K562 (cell line): Measurements from ENCODE around the gene ATL3. TPM values are rescaled to one million over a fixed set of nuclear protein-coding genes. Genes with fewer than 3 reads are reported as not detected.

Experiments used
- ARID2 ChIP-seq: fragments of 450-650 bp; IDR thresholded peaks from 2 replicates; pipeline ENCODE4 v1.6.1; 2017; ENCODE audit warnings: antibody characterized with exemption, mild to moderate bottlenecking
- ASH1L ChIP-seq: fragments of 450-650 bp; IDR thresholded peaks from 2 replicates; pipeline ENCODE4 v1.6.1; 2018; ENCODE audit warnings: borderline replicate concordance, mild to moderate bottlenecking, low read depth; ENCODE audit not compliant: partially characterized antibody
- CHD2 ChIP-seq: IDR thresholded peaks from 2 replicates; pipeline ENCODE4 v1.6.1; 2011; ENCODE audit warnings: low read depth, low read length
- CREB3L1 ChIP-seq: fragments of 450-650 bp; IDR thresholded peaks from 2 replicates; pipeline ENCODE4 v1.6.1; 2014; ENCODE audit warnings: low read depth, mild to moderate bottlenecking, moderate library complexity, borderline replicate concordance
- CTCF ChIP-seq, 3 experiments: IDR thresholded peaks in 2 of 3; conservative IDR thresholded peaks in 1 of 3; 2 replicates each; pipeline ENCODE4 v1.5.1; 2011 to 2012; ENCODE audit warnings: low read length in 3 of 3, mild to moderate bottlenecking in 3 of 3, control low read depth in 2 of 3, improper control_type of control experiment in 1 of 3, inconsistent platforms in 1 of 3, low read depth in 1 of 3, mixed read lengths in 1 of 3, moderate library complexity in 1 of 3; ENCODE audit not compliant: insufficient read depth in 2 of 3
- IRF9 ChIP-seq: fragments of 450-650 bp; IDR thresholded peaks from 2 replicates; pipeline ENCODE4 v1.6.1; 2016; ENCODE audit warnings: missing biosample characterization, missing genetic modification characterization
- KLF10 ChIP-seq: fragments of 250-450 bp; sonication (Bioruptor Pico); IDR thresholded peaks from 2 replicates; pipeline ENCODE4 v1.6.1; 2021; ENCODE audit warnings: matching md5 sums
- NCOA6 ChIP-seq: fragments of 450-650 bp; IDR thresholded peaks from 2 replicates; pipeline ENCODE4 v1.6.1; 2017; ENCODE audit warnings: mild to moderate bottlenecking
- RAD21 ChIP-seq, 2 experiments: fragments of 250-450 bp in 1 of 2; fragments of 450-650 bp in 1 of 2; sonication (Bioruptor Pico) in 1 of 2; formaldehyde crosslinking in 1 of 2; IDR thresholded peaks in 1 of 2; conservative IDR thresholded peaks in 1 of 2; 2 replicates each; pipeline versions ENCODE4 v1.4.0 to v1.8.0; 2020 to 2022; ENCODE audit warnings: mild to moderate bottlenecking in 2 of 2, moderate library complexity in 1 of 2
- TAF1 ChIP-seq: IDR thresholded peaks from 2 replicates; pipeline ENCODE4 v1.6.1; 2011; ENCODE audit warnings: mild to moderate bottlenecking, low read length, moderate library complexity; ENCODE audit not compliant: insufficient read depth, control insufficient read depth, severe bottlenecking; ENCODE audit errors: extremely low read depth
- TCF15 ChIP-seq: fragments of 250-450 bp; sonication (Bioruptor Pico); IDR thresholded peaks from 2 replicates; pipeline ENCODE4 v1.8.0; 2022; ENCODE audit warnings: moderate library complexity, mild to moderate bottlenecking, inconsistent platforms
- THAP7 ChIP-seq: fragments of 250-450 bp; sonication (Bioruptor Pico); IDR thresholded peaks from 2 replicates; pipeline ENCODE4 v1.5.0; 2021
- ZNF511 ChIP-seq: sonication (generic); formaldehyde crosslinking; IDR thresholded peaks from 2 replicates; pipeline ENCODE4 v1.8.0; 2022; ENCODE audit warnings: mild to moderate bottlenecking, missing genetic modification reagents
- polyA plus RNA-seq, 8 experiments: library from polyadenylated mRNA; depleted of rRNA in 4 of 8; stranded (reverse) in 5 of 8; unstranded in 3 of 8; fragments of >200 nt; fragmentation: Nextera tagmentation in 2 of 8; fragmentation: Illumina TruSeq in 1 of 8; extraction: Ambion mirVana in 2 of 8; extraction: Trizol in 1 of 8; gene quantifications; 2 replicates each; pipeline versions ENCODE4 v1.2.1 to v1.2.3, GENCODE V29; 2011 to 2014; ENCODE audit warnings: inconsistent platforms in 1 of 8, missing spikeins in 1 of 8
- total RNA-seq, 7 experiments: library from RNA; depleted of rRNA in 6 of 7; stranded (reverse); fragments of >200 nt in 6 of 7; fragmentation: Illumina TruSeq in 2 of 7; extraction: Trizol in 2 of 7; gene quantifications; 2 replicates each; pipeline versions ENCODE4 v1.2.1 to v1.2.3, GENCODE V29; 2011 to 2021; ENCODE audit warnings: low replicate concordance in 1 of 7

The ATL3 gene
- total and polyA plus RNA-seq, 9 of the 15 experiments (the other 6 are each of a cell fraction or from before 2014, with no cell fraction given): 18.2 to 39.8 (median 23.9) TPM

GRCh38 chr11:63635762-63636465 lies 35.3 kb downstream of the ATL3 start (continued):
- TF ChIP-seq IRF9 (tag) (no peak), ASH1L (no peak), THAP7 (no peak), CHD2 (no peak), TAF1 (no peak), KLF10 (CRISPR knock-in tag) (no peak), CTCF (IDR thresholded peaks at IDR 0.05 in 2 of 3, conservative IDR thresholded peaks at IDR 0.05 in 1 of 3; ENCODE audit: insufficient read depth in 2 of 3, low read depth in 1 of 3, low read length in 3 of 3) (peak; percentile 69 to 89 (median 81)), NCOA6 (no peak), RAD21 (CRISPR knock-in tag; conservative IDR thresholded peaks at IDR 0.05 in 1 of 2, IDR thresholded peaks at IDR 0.05 in 1 of 2) (peak; percentile 89 to 94), ARID2 (peak; percentile 84), ZNF511 (CRISPR knock-in tag) (no peak), TCF15 (no peak), CREB3L1 (no peak)
